SK-N-MC (cell line): ENCODE data around the gene LRRC63.
A peak's percentile ranks its signal among the peaks of the same experiment; 100 is the strongest.
"Not testable (repeated sequence)": the region's sequence is repeated elsewhere in the genome, so short reads cannot be mapped to it uniquely, and the experiment has no call there.

ENCODE experiments used
- DNase-seq: peaks from one replicate; pipeline ENCODE4 v3.0.0-alpha.2; 2011; ENCODE audit warnings: low read depth, low spot score
- H3K27ac ChIP-seq: fragments of 200-600 bp; sonication (generic); 2 replicates; pipeline ENCODE4 v1.5.1; 2016; ENCODE audit warnings: mixed run types
- H3K36me3 ChIP-seq: fragments of 200-600 bp; sonication (generic); 2 replicates; pipeline ENCODE4 v1.6.1; 2017; ENCODE audit warnings: antibody characterized with exemption, low read length, mixed read lengths; ENCODE audit not compliant: insufficient read depth
- H3K4me3 ChIP-seq: fragments of 200-600 bp; sonication (generic); 2 replicates; pipeline ENCODE4 v1.5.1; 2016
- H3K9ac ChIP-seq: fragments of 200-600 bp; sonication (generic); 2 replicates; pipeline ENCODE4 v1.8.0; 2017; ENCODE audit warnings: mixed run types, mixed read lengths; ENCODE audit not compliant: insufficient read length
- H3K9me3 ChIP-seq: fragments of 200-600 bp; sonication (generic); 2 replicates; pipeline ENCODE4 v1.6.1; 2017; ENCODE audit warnings: low read depth, mild to moderate bottlenecking, antibody characterized with exemption, low read length, moderate library complexity, mixed read lengths
- EZH2 ChIP-seq: fragments of 200-600 bp; sonication (generic); IDR thresholded peaks from one replicate; pipeline ENCODE4 v1.6.1; 2017; ENCODE audit warnings: antibody characterized with exemption
- FOXP2 ChIP-seq: optimal IDR thresholded peaks from 2 replicates; pipeline ENCODE3; 2011; ENCODE audit warnings: mild to moderate bottlenecking, moderate library complexity; ENCODE audit not compliant: insufficient read depth; ENCODE audit errors: extremely low read length, control extremely low read depth
- POLR2AphosphoS5 ChIP-seq: IDR thresholded peaks from 2 replicates; pipeline ENCODE4 v1.6.1; 2012; ENCODE audit warnings: mild to moderate bottlenecking, low read depth, low read length, borderline replicate concordance

The LRRC63 gene

DNA sequence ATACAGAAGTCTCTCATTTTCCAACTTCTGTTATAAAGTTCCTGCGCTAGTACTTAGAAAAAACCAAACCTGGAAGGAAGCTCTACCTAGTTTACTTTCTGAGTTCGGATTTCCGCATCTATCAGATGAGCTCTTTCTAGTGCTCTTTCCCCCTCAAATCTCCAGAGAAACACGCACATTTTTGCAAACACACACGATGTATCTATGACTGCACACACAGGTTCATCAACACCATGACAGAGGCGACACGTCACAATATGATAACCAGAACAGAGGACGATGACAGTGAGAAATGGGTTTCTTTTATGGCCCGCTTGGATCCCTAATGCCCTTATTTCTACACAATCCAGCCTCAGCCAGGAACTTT, 629 bp upstream of the LRRC63 start:
- H3K4me3 ChIP-seq: peak overlapping the region; percentile 99
- H3K36me3 ChIP-seq: no peaks in the 10 kb centered on the region
- H3K9me3 ChIP-seq: no peaks in the 10 kb centered on the region
- TF ChIP-seq FOXP2 (no peak), POLR2AphosphoS5 (no peak), EZH2 (no peak)
- peak overlapping the region; percentile 89 for H3K9ac ChIP-seq
- no peak for DNase-seq
- peak overlapping the region; percentile 53; the same call in 1 of the 2 replicates for H3K27ac ChIP-seq

DNA sequence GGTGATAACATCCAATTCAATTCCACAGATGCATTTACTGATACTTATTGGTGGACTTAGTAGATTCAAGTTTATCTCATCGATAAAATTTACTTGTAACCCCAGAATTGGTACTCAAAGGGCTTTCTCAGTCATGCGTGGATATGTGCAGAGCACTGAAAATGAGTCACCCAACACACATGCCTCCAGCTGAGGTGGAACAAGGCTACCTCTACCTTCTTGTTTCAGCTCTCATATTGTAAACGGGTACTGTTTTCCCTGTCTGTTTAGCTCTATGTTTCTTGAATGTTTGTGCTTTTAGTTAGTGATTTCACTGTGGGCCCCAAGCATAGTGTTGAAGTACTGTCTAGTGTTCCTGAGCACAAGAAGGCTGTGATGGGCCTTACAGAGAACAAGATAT, 1.5 kb downstream of the LRRC63 start:
- TF ChIP-seq FOXP2 (no peak), EZH2 (no peak), POLR2AphosphoS5 (no peak)
- no peak for DNase-seq

DNA sequence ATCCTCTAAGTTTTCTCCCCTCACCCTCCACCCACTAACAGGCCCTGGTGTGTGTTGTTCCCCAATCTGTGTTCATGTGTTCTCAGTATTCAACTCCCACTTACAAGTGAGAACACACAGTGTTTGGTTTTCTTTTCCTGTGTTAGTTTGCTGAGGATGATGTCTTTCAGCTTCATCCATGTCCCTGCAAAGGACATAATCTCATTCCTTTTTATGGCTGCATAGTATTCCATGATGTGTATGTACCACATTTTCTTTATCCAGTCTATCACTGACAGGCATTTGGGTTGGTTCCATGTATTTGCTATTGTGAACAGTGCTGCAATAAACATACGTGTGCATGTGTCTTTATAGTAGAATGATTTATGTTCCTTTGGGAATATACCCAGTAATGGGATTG, 3.0 kb downstream of the LRRC63 start:
- H3K4me3 ChIP-seq, H3K27ac ChIP-seq, H3K36me3 ChIP-seq, H3K9me3 ChIP-seq, H3K9ac ChIP-seq, DNase-seq: not testable (repeated sequence)

More for the DNA sequence above, 1.5 kb downstream of the LRRC63 start:
- no peak overlapping the region for H3K9ac ChIP-seq
- H3K36me3 ChIP-seq: no peaks in the 10 kb centered on the region
- no peaks in the 10 kb centered on the region for H3K9me3 ChIP-seq
- no peak overlapping the region for H3K4me3 ChIP-seq
- H3K27ac ChIP-seq: no peak overlapping the region

DNA sequence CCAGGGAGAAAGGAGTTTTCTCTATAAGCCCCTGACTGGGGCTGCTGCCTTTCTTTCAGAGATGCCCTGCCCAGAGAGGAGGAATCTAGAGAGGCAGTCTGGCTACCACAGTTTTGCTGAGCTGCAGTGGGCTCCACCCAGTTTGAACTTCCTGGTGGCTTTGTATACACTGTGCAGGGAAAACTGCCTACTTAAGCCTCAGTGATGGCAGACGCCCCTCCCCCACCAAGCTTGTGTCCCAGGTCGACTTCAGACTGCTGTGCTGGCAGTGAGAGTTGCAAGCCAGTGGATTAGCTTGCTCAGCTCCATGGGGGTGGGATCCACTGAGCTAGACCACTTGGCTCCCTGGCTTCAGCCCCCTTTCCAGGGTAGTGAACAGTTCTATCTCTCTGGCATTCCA, 8.5 kb downstream of the LRRC63 start:
- not testable (repeated sequence) for DNase-seq, H3K9ac ChIP-seq

DNA sequence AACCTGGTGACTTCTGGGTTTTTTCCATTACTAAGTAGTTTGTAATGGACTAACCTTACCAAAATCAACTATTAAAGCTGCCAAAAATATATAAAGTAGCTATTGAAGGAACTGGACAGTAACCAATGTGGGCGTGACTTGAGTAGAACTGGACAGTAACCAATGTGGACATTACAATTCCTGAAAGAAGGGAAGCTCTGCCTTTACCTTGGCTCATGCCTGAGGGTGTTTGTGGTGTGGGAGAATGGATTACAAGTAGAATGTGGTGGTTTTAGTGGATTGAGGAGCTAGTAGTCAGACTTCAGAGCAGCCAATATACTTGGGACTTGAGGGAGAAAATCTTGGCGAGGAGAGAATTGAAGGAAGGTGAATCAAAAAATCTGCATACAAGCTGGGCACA, 17.5 kb downstream of the LRRC63 start:
- no peak for DNase-seq
- no peaks in the 10 kb centered on the region for H3K9me3 ChIP-seq
- TF ChIP-seq FOXP2 (no peak), EZH2 (no peak)
- peaks cover 3% of the 10 kb centered on the region; the same call in 1 of the 2 replicates for H3K36me3 ChIP-seq
- no peak overlapping the region for H3K9ac ChIP-seq
- H3K27ac ChIP-seq: no peak overlapping the region
- no peak overlapping the region for H3K4me3 ChIP-seq

More for the DNA sequence above, 8.5 kb downstream of the LRRC63 start:
- H3K4me3 ChIP-seq, H3K36me3 ChIP-seq, H3K9me3 ChIP-seq, H3K27ac ChIP-seq: not testable (repeated sequence)

DNA sequence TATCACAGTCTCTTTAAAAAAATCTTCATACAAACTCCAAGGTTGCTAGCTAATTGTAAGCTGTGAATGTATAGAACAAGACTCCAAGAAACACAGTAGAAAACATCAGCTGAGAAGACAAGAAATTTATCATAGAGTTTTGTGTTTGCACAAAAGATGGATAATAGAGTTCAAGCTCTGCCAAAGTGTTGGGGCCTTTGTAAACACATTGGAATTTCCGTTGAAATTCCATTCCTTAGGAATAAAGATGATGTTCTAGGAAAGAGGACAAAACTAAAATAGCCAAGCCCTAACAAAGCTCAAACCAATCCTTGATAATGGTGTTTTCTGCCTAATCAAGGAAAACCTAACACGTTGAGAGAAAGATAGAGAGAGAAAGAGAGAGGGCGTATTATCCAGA, 20.6 kb downstream of the LRRC63 start:
- TF ChIP-seq FOXP2: no peak
- TF ChIP-seq EZH2: no peak
- no peak for TF ChIP-seq POLR2AphosphoS5
- no peak overlapping the region for H3K9ac ChIP-seq
- no peak for DNase-seq

DNA sequence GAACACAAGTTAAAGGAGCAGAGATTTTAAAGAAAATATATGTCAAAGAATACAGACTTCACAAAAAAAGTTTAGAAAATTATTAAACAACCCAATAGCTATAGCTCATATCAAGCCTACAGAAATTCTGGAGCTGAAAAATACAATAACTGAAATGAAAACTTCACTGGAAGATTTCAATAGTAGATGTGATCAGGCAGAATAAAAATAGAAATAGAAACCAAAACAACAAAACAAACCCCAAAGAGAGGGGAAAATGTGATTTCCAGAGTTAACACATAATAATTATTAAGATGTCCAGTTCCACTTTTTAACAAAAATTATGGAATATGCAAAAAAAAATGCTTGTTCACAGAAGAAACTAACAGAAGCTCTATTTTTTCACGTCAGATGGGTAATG, 23.6 kb downstream of the LRRC63 start:
- peaks cover 17% of the 10 kb centered on the region; the same call in 1 of the 2 replicates for H3K9me3 ChIP-seq
- no peak overlapping the region for H3K4me3 ChIP-seq
- peaks cover 12% of the 10 kb centered on the region for H3K36me3 ChIP-seq
- TF ChIP-seq FOXP2 (no peak), EZH2 (no peak), POLR2AphosphoS5 (no peak)
- no peak overlapping the region for H3K27ac ChIP-seq
- H3K9ac ChIP-seq: no peak overlapping the region
- DNase-seq: no peak

More for the DNA sequence above, 20.6 kb downstream of the LRRC63 start:
- H3K27ac ChIP-seq: no peak overlapping the region
- no peak overlapping the region for H3K4me3 ChIP-seq
- peaks cover 12% of the 10 kb centered on the region for H3K36me3 ChIP-seq
- H3K9me3 ChIP-seq: peaks cover 16% of the 10 kb centered on the region; the same call in 1 of the 2 replicates

DNA sequence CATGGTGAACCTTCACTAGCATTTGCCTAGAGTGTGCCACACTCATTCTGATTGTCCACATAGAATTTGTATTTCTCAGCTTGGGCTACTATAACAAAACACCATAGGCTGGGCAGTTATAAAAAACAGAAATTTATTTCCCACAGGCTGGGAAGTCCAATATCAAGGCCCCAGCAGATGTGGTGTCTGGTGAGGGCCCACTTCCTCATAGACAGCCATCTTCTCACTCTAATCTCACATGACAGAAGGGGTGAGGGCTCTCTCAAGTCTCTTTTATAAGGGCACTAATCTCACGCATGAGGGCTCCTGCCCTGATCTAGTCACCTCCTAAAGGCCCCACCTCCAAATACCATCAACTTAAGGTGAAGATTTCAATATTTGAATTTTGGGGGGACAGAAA, 53.6 kb downstream of the LRRC63 start:
- TF ChIP-seq FOXP2 (no peak), EZH2 (no peak), POLR2AphosphoS5 (no peak)
- Histone ChIP-seq H3K36me3 (no peaks in the 10 kb centered on the region), H3K27ac (no peak overlapping the region), H3K9me3 (no peaks in the 10 kb centered on the region), H3K9ac (no peak overlapping the region), H3K4me3 (no peak overlapping the region)
- DNase-seq: no peak

DNA sequence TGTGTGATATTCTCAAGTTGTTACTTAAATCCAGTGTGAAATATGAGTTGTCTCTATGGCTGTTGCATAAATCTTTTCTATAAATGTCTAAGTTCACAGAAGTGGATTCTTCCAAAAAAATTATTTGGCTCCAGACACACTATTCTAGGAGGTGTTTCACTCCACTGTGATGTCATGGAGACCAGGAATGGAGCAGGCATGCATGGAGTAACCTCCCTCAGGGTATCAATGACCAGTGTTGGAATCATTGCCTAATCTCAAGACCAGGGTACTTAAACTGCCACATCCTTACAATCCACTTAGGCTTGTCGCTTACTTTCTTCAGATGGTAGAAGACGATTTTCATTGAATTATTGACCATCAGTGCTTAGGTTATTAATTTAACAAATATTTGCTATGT, 55.4 kb downstream of the LRRC63 start:
- DNase-seq: no peak
- Histone ChIP-seq H3K9me3 (no peaks in the 10 kb centered on the region), H3K9ac (no peak overlapping the region), H3K27ac (no peak overlapping the region), H3K4me3 (no peak overlapping the region), H3K36me3 (no peaks in the 10 kb centered on the region)
- TF ChIP-seq FOXP2 (no peak), EZH2 (no peak), POLR2AphosphoS5 (no peak)
